ENCODE data around the gene PASD1. TPM values are rescaled to one million over a fixed set of nuclear protein-coding genes. Genes with fewer than 3 reads are reported as not detected.

PASD1 gene
- total RNA-seq, 1 donor from 2014 or later, result not detected

DNA sequence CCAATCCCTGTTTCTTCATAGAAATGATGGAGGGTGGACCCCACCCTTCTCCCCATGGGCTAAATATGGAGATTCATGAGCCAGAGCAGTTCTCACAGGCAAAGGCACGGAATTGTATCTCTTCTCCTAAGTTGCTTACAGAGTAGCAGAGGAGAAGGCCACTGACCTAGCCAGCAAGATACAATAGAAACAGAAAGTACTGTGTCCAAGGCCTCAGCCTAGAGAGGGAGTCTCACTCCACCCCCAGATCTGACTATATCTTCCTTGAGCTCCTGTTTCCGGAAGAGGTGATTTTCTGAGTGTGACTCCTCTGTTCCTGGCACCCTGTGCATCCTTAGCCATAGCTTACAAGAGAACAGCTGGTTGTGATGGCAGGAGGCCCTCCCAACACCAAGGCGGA lies 152.3 kb downstream of the PASD1 start, which contains the start of gene FATE1:
FATE1 (plus strand) TSS at position 284 of the 400 bp plus-strand sequence; CDS start at position 369, 85 bp downstream.
- DNase-seq, result no peak
- intact Hi-C loops (cut with DNase I), result no loop called here
- no peak for ATAC-seq (ENCODE audit: poor library complexity)

- ATAC-seq (ENCODE audit: poor library complexity) (peak; percentile 67), DNase-seq (peak; percentile 47)
- intact Hi-C loops (cut with DNase I), result no loop called here
These were observed 158.9 kb downstream of the PASD1 start for GRCh38 chrX:151722241-151722846.

DNA sequence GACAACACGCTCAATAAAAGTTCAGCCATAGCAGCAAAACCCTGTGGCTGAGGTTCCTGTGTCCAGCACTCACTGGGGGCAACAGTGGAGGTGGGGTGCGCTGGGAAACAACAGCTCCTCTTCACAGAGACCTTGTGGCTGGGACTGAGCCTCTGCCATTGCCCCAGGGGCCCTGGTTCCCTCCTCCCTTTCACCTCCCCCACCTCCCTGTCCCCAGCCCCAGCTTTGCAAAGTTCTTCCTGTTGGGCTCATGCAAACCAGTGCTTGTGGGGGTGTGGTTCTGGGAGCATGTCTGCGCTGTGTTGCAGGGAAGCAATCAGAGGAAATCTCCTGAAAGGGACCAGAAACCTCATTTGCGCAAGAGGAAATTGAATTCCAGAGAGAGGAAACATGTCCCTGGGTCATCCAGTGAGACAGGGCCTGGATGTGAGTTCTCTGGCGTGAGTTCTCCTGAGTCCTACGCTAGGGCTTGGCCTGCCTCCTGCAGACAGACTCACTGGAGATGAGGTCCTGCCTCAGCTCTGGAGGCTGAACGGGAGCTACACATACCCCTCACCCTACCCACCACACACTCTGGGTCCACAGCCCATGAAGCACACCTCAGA lies 159.8 kb downstream of the PASD1 start:
- DNase-seq, result no peak
- intact Hi-C loops (cut with DNase I), result no loop called here
- no peak for ATAC-seq (ENCODE audit: poor library complexity)

- intact Hi-C loops (cut with DNase I), result no loop called here
- DNase-seq (no peak), ATAC-seq (ENCODE audit: poor library complexity) (no peak)
These were observed 161.3 kb downstream of the PASD1 start for GRCh38 chrX:151724563-151725337.

- intact Hi-C loops (cut with DNase I), result no loop called here
- no peak for ATAC-seq (ENCODE audit: poor library complexity)
- no peak for DNase-seq
These were observed 161.8 kb downstream of the PASD1 start for GRCh38 chrX:151725338-151725614.

Other genes starting within 250 kb of the PASD1 start
- gene VMA21, start 166.5 kb upstream of the PASD1 start, total RNA-seq, result 17.2 TPM
- gene PRRG3, start 131.8 kb downstream of the PASD1 start, total RNA-seq, result 2.2 TPM
- 0.22 TPM for gene FATE1, start 152.4 kb downstream of the PASD1 start, total RNA-seq
- gene CNGA2, start 171.1 kb downstream of the PASD1 start, total RNA-seq, result not detected